Activated T-cell treated with anti-CD3 and anti-CD28 coated beads for 24 hours (primary cell): Measurements from ENCODE around the gene RHOT2.
"Not testable (repeated sequence)": the region's sequence is repeated elsewhere in the genome, so short reads cannot be mapped to it uniquely, and the experiment has no call there.

Source experiments
- DNase-seq: peaks from one replicate; pipeline ENCODE4 v3.0.0-alpha.2; 2020; ENCODE audit warnings: low read depth

RHOT2 gene

DNA sequence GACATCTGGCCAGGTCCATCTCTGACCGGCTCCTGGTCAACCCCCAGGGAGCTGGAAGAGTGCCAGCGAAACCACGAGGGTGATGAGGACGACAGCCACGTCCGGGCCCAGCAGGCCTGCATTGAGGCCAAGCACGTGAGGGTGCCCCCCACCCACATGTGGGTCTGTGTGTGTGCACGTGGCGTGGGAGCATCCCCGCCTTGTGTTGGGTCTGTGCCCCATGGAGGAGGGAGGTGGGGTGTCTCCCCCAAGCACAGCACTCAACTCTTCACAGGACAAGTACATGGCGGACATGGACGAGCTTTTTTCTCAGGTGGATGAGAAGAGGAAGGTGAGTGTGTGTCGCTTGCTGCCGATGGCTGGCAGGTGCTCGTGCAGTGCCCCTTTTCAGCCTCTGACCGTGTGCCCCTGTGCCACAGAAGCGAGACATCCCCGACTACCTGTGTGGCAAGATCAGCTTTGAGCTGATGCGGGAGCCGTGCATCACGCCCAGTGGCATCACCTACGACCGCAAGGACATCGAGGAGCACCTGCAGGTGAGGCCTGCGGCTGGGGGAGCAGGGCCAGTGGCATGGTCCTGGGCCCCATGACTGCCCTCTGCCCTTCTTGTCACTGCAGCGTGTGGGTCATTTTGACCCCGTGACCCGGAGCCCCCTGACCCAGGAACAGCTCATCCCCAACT is 14.0 kb downstream of the RHOT2 start:
- DNase-seq = no peak

- no peak for DNase-seq
Measured at GRCh38 chr16:682493-683395, 14.8 kb downstream of the RHOT2 start.

GRCh38 chr16:683396-684070 is 15.6 kb downstream of the RHOT2 start:
- no peak for DNase-seq

DNA sequence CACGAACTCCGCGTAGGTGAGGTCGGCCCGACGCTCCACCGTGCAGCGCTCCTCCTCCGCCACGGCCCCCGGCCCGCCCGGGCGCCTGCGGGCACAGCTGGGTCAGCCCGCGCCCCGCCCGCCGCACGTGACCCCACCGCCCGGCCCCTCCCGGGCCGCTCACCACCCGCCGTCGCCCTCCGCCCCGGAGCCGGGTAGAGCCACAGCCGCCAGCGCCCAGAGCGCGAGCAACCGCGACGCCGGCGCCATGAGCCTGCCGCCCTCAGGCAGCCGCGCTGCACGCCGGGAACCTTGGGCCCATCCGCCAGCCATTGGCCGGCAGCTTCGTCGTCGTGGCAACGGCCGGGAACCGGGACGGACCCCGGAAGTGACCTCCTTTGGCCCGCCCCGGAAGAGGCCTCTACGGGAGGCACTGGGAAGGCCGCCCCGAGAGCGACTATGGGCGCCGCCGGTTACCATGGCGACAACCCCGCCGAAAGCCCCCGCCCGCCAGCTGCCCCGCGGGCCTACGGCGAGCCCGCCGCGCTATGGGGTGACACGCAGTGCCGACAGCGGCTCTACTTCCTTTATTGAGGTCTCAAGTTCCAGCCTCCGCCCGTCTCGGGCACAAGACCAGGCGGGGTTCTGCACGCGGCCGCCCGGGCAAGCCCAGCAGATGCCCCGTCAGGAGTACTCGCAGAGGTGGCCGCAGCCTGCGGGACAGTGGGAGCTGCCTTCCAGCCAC is 16.3 kb downstream of the RHOT2 start, which contains the start of gene JMJD8:
Gene JMJD8, minus strand, starts transcription at position 264 of the 724 bp plus-strand sequence. Its CDS starts 15 bp downstream, at position 249.
- DNase-seq = peak; percentile 98

DNA sequence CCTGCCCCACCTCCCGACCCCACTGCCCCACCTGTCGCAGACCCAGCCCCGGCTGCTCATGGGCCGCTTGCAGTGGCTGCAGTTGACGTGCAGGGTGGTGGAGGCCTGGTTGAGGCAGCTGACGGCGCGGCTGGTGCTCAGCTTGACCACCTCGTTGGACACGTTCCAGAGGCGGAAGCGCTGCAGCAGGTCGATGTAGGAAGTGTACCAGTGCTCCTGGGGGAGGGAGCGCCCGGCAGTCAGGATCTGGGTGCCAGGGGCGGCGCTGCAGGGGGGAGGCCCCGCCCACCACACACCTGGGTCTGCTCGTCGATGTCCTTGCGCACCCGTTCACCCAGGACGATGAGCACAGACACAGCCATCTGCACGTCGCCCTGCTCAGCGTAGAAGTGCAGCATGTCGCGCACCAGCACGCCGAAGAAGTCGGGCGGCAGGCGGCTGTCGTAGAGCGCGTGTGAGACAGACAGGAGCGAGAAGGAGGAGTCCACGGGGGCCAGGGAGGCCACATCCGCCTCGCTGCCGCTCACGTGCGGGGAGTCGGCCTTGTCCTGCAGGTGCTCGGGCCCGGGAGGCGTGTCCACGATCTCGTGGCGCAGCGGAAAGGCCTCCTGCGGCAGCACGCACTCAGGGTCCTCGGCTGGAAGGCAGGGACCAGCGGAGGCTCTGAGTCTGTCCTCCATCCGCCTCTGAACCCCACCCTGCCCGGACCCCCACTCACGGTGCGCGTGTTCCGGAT is 17.2 kb downstream of the RHOT2 start:
- DNase-seq = no peak

GRCh38 chr16:685967-686366 is 18.0 kb downstream of the RHOT2 start:
- no peak for DNase-seq

GRCh38 chr16:686459-687260 is 18.7 kb downstream of the RHOT2 start:
- no peak for DNase-seq

GRCh38 chr16:687499-687898 is 19.6 kb downstream of the RHOT2 start:
- no peak for DNase-seq

GRCh38 chr16:689175-689897 is 21.4 kb downstream of the RHOT2 start:
- no peak for DNase-seq

GRCh38 chr16:691242-691641 is 23.3 kb downstream of the RHOT2 start:
- DNase-seq = not testable (repeated sequence)

DNA sequence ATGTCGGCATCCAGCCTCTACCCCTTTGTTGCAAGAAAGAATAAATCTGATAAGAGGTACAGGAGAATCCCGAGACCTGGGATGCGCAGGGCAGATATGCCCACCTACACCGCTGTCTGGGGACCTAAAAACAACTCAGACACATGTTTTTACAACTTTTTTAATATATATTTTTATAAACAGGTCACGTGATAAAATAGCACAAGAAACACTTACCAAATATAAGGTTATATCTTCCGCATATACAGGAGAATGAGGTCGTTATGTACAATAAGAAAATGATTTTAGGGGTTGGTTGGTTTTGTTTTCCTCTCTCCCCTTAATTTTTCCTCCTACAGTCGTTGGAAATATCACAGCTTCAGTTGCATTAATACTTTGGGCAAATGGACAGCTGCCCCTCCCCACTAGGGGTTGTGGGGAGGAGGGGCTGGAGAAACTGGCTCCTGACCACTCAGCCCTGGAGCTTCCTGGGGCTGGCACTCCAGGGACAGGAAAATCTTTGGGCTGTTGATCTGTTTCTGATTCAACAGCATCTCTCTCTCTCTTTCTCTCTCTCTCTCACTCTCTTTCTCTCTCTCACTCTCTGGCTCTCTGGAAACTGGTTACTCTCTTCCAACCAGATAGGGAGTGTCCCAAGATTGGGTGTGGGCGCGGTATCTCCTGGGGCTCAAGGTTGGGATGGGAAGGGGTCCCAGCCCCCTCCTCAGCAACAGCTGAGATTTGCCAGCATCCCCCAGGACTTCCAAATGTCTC is 24.6 kb downstream of the RHOT2 start:
- DNase-seq = no peak

GRCh38 chr16:693364-693763 is 25.4 kb downstream of the RHOT2 start:
- DNase-seq = no peak

GRCh38 chr16:693766-694165 is 25.8 kb downstream of the RHOT2 start:
- DNase-seq = no peak

DNA sequence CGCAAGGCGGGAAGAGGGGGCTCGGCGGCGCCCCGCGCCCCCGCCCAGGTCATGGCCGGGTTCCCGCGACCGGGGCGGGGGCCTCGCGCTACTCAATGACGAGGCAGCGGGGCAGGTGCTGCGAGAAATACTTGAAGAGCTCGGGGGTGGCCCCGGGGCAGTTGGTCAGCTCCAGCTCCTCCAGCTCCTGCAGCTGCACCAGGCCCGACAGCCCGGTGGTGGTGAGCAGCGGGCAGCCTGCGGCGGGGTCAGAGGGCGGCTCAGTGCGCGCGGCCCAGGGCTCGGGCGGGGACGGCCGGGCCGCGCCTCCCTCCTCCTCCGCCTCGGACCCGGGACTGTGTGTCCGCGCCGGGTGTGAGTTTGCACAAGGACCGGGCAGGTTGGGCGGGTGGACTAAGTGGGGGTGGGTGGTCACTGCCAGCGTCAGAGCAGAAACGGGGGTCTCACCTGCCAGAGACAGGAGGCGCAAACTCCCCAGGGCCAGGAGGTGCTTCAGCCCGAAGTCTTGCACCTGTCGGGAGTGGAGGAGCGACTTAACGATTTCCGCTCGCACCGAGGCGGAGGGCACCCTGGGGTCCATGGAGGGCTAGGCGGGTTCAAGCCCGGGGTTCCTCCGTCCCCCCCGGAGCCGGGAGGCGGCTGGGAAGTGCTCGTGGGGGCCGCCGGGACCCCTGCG is 26.4 kb downstream of the RHOT2 start:
- no peak for DNase-seq

DNA sequence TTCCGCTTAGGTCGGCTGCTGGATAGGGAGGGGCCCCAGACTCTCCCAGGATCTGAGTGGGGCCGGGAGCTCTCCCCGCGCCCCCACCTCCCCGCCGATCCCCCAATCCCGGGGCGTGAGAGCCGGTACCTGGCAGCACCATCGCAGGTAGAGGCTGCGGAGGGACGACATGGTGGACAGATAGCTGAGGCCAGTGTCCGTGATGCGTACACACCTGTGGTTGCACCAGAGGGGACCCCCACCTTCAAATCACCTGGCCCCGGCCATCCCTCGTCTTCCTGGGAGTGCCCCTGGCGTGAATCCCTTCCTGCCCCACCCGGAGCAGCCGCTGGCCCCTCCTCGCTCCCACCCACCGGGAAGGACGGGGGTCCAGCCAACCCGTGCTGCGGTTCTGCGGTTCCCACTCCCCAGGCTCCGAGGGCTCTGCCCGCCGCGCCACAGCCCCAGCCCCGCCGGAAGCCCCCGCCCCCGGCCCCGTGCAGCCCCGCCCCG is 27.0 kb downstream of the RHOT2 start:
- no peak for DNase-seq

GRCh38 chr16:695355-696089 is 27.6 kb downstream of the RHOT2 start:
- DNase-seq = peak; percentile 62

DNA sequence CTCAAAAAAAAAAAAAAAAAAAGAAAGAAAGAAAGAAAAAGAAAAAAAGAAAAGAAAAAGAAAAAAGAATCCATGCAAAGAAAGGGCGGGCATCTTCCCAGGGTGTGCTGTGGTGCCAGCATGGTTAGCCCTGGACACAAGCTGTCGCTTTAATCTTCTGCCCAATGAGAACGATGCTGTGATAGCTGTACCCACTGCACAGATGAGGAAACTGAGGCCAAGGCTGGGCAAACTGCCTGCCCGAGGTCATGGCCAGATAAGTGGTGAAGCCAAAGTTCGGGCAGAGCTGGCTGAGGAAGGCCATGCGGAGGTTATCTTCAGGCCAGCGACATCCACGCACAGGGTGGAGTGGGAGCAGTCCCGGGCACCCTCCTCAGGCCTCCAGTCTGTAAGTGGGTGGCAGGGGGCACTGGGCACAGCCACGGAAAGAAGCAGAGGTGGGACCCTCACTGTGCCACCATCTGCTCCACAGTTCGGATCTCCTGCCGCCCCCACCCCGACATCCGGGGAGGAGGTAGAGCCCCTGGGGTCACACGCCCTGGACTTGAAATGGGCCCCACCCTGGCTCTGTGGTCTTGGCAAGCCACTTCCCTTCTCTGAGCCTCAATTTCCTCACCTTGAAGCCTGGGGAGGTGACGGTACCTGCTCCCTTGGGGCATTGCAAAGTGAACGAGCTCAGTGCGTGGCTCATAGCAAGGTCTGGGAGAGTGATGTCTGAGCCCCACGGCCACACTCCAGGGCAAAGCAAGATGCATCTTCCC is 31.2 kb downstream of the RHOT2 start:
- no peak for DNase-seq
